Neural cell (in vitro differentiated cells): ENCODE results near the gene NTF3. TPM values are rescaled to one million over a fixed set of nuclear protein-coding genes. Genes with fewer than 3 reads are reported as not detected.

Source experiments
- H2AFZ ChIP-seq: fragments of 200-600, 300-800 bp; sonication (generic), shearing (Covaris generic); 2 replicates; pipeline ENCODE4 v1.6.0; 2014; ENCODE audit warnings: low read depth, mild to moderate bottlenecking, antibody characterized with exemption, low read length, moderate library complexity
- H3F3A ChIP-seq: fragments of 200-600 bp; shearing (Covaris generic); 2 replicates; pipeline ENCODE4 v1.6.1; 2016; ENCODE audit warnings: mild to moderate bottlenecking, moderate library complexity, mixed read lengths, antibody characterized with exemption, low read length; ENCODE audit not compliant: insufficient read depth, poor library complexity, severe bottlenecking
- H3K27ac ChIP-seq: fragments of 200-600, 300-800 bp; sonication (generic), shearing (Covaris generic); 2 replicates; pipeline ENCODE4 v1.5.1; 2014; ENCODE audit warnings: mild to moderate bottlenecking, low read length, moderate library complexity
- H3K27me3 ChIP-seq: fragments of 300-800, 200-600 bp; sonication (generic), shearing (Covaris generic); 2 replicates; pipeline ENCODE4 v1.6.0; 2014; ENCODE audit warnings: mild to moderate bottlenecking, low read depth, low read length, moderate library complexity; ENCODE audit not compliant: insufficient read depth
- H3K36me3 ChIP-seq: fragments of 300-800, 200-600 bp; sonication (generic), shearing (Covaris generic); 2 replicates; pipeline ENCODE4 v1.5.1; 2014; ENCODE audit warnings: mild to moderate bottlenecking, antibody characterized with exemption, low read length, moderate library complexity; ENCODE audit not compliant: insufficient read depth
- H3K4me2 ChIP-seq: fragments of 300-800, 200-600 bp; sonication (generic), shearing (Covaris generic); 2 replicates; pipeline ENCODE4 v1.6.0; 2014; ENCODE audit warnings: mild to moderate bottlenecking, low read length
- H3K4me3 ChIP-seq: fragments of 300-800, 200-600 bp; sonication (generic), shearing (Covaris generic); 2 replicates; pipeline ENCODE4 v1.5.1; 2014; ENCODE audit warnings: mild to moderate bottlenecking, low read length, moderate library complexity
- H3K79me2 ChIP-seq: fragments of 200-600 bp; shearing (Covaris generic); replicated peaks from 2 replicates; pipeline ENCODE4 v1.6.0; 2014; ENCODE audit warnings: mild to moderate bottlenecking, low read length, moderate library complexity; ENCODE audit not compliant: insufficient read depth
- H3K9ac ChIP-seq: fragments of 300-800, 200-600 bp; sonication (generic), shearing (Covaris generic); 2 replicates; pipeline ENCODE4 v1.6.1; 2016; ENCODE audit warnings: mild to moderate bottlenecking, low read length, mixed read lengths
- H3K9me2 ChIP-seq: fragments of 200-600 bp; shearing (Covaris generic); 2 replicates; pipeline ENCODE4 v1.6.1; 2016; ENCODE audit warnings: mild to moderate bottlenecking, low read length, mixed read lengths; ENCODE audit not compliant: insufficient read depth
- H3K9me3 ChIP-seq: fragments of 200-600, 300-800 bp; sonication (generic), shearing (Covaris generic); 2 replicates; pipeline ENCODE4 v1.6.1; 2016; ENCODE audit warnings: mild to moderate bottlenecking, mixed run types, low read length, moderate library complexity, mixed read lengths
- H4K20me1 ChIP-seq: fragments of 200-600 bp; shearing (Covaris generic); 2 replicates; pipeline ENCODE4 v1.6.1; 2016; ENCODE audit warnings: mild to moderate bottlenecking, mixed run types; ENCODE audit not compliant: insufficient read depth
- CTCF ChIP-seq: fragments of 450-650 bp; IDR thresholded peaks from 2 replicates; pipeline ENCODE4 v1.5.1; 2014; ENCODE audit warnings: antibody characterized with exemption, mild to moderate bottlenecking, moderate library complexity; ENCODE audit not compliant: poor library complexity, severe bottlenecking
- EP300 ChIP-seq: fragments of 450-650 bp; conservative IDR thresholded peaks from 2 replicates; pipeline ENCODE4 v1.6.1; 2014; ENCODE audit warnings: antibody characterized with exemption, mild to moderate bottlenecking, moderate library complexity; ENCODE audit not compliant: poor library complexity, severe bottlenecking
- EZH2 ChIP-seq: fragments of 200-600, 300-800 bp; shearing (Covaris generic), sonication (generic); IDR thresholded peaks from 2 replicates; pipeline ENCODE4 v1.6.1; 2014; ENCODE audit warnings: antibody characterized with exemption, low read length, borderline replicate concordance, mild to moderate bottlenecking; ENCODE audit not compliant: insufficient read depth, poor library complexity, severe bottlenecking
- MXI1 ChIP-seq: fragments of 450-650 bp; conservative IDR thresholded peaks from 2 replicates; pipeline ENCODE4 v1.6.1; 2014; ENCODE audit warnings: antibody characterized with exemption, mild to moderate bottlenecking; ENCODE audit not compliant: poor library complexity, severe bottlenecking
- POLR2AphosphoS5 ChIP-seq: IDR thresholded peaks from 2 replicates; pipeline ENCODE4 v1.6.1; 2012
- RAD21 ChIP-seq: fragments of 450-650 bp; conservative IDR thresholded peaks from 2 replicates; pipeline ENCODE4 v1.6.1; 2014; ENCODE audit warnings: antibody characterized with exemption, mild to moderate bottlenecking, moderate library complexity
- REST ChIP-seq: IDR thresholded peaks from 2 replicates; pipeline ENCODE4 v1.6.1; 2012; ENCODE audit warnings: borderline replicate concordance
- SMC3 ChIP-seq: fragments of 450-650 bp; conservative IDR thresholded peaks from 2 replicates; pipeline ENCODE4 v1.6.1; 2014; ENCODE audit warnings: antibody characterized with exemption, mild to moderate bottlenecking, moderate library complexity; ENCODE audit not compliant: poor library complexity
- TAF1 ChIP-seq: IDR thresholded peaks from 2 replicates; pipeline ENCODE4 v1.6.1; 2012; ENCODE audit warnings: low read depth
- polyA plus RNA-seq: library from polyadenylated mRNA; depleted of rRNA; stranded (reverse); fragments of >200 nt; gene quantifications from 2 replicates; pipeline ENCODE4 v1.2.3, GENCODE V29; 2014

NTF3 gene
- polyA plus RNA-seq, 1 donor from 2014 or later: not detected

GRCh38 chr12:5505751-5506150, 73.8 kb downstream of the NTF3 start:
- H4K20me1 ChIP-seq: no peaks in the 10 kb centered on the region

GRCh38 chr12:5506295-5506694, 74.4 kb downstream of the NTF3 start:
- Histone ChIP-seq H3K79me2 (no peaks in the 10 kb centered on the region), H3K9me2 (no peaks in the 10 kb centered on the region), H3K9ac (no peak overlapping the region), H4K20me1 (no peaks in the 10 kb centered on the region), H3K4me3 (no peak overlapping the region), H3K9me3 (no peaks in the 10 kb centered on the region), H3F3A (no peaks in the 10 kb centered on the region), H3K36me3 (no peaks in the 10 kb centered on the region), H3K27me3 (no peaks in the 10 kb centered on the region), H3K4me2 (no peak overlapping the region), H2AFZ (no peak overlapping the region), H3K27ac (no peak overlapping the region)
- no peak for TF ChIP-seq REST
- no peak for TF ChIP-seq RAD21
- TF ChIP-seq POLR2AphosphoS5: no peak
- TF ChIP-seq MXI1: no peak
- no peak for TF ChIP-seq SMC3
- no peak for TF ChIP-seq CTCF
- TF ChIP-seq EZH2: no peak

More at GRCh38 chr12:5505751-5506150, 73.8 kb downstream of the NTF3 start:
- no peaks in the 10 kb centered on the region for H3K79me2 ChIP-seq
- H3K9me3 ChIP-seq: no peaks in the 10 kb centered on the region
- H3K4me3 ChIP-seq: no peak overlapping the region
- no peaks in the 10 kb centered on the region for H3K36me3 ChIP-seq
- TF ChIP-seq SMC3 (no peak), REST (no peak), CTCF (no peak), EZH2 (no peak), TAF1 (no peak), POLR2AphosphoS5 (no peak), RAD21 (no peak), EP300 (no peak)
- no peak overlapping the region for H3K4me2 ChIP-seq
- H3K27me3 ChIP-seq: no peaks in the 10 kb centered on the region
- no peak overlapping the region for H2AFZ ChIP-seq
- H3K27ac ChIP-seq: no peak overlapping the region
- no peaks in the 10 kb centered on the region for H3F3A ChIP-seq
- no peak overlapping the region for H3K9ac ChIP-seq
- no peaks in the 10 kb centered on the region for H3K9me2 ChIP-seq
